HEK293 (cell line): ENCODE data around the gene PROB1.

Experiments used
- CTCF ChIA-PET: fragments of 350-600 bp; formaldehyde crosslinking; extraction: SDS; loops from one replicate; lab custom pipeline; 2021; ENCODE audit warnings: antibody characterized with exemption; lab: Yijun Ruan, JAX
- POLR2A ChIA-PET: fragments of 300-600 bp; formaldehyde crosslinking; extraction: SDS; loops from one replicate; lab custom pipeline; 2020; ENCODE audit warnings: antibody characterized with exemption, inconsistent platforms; lab: Yijun Ruan, JAX
- H3K27ac ChIP-seq: fragments of 200-500 bp; sonication (Bioruptor generic); 2 replicates; pipeline ENCODE4 v1.5.1; 2014; ENCODE audit warnings: low read depth, low read length, control low read depth, inconsistent platforms; ENCODE audit errors: extremely low read depth
- H3K36me3 ChIP-seq, 2 experiments: fragments of 200-500 bp in 1 of 2; sonication (Bioruptor generic) in 1 of 2; 1 replicate in 1 of 2; 2 replicates in 1 of 2; pipeline ENCODE4 v1.5.1; 2014 to 2017; ENCODE audit warnings: inconsistent platforms in 2 of 2, low read length in 2 of 2; ENCODE audit not compliant: control insufficient read depth in 2 of 2, insufficient read depth in 1 of 2
- H3K4me1 ChIP-seq: fragments of 200-500 bp; sonication (Bioruptor generic); 2 replicates; pipeline ENCODE4 v1.5.1; 2014; ENCODE audit warnings: mild to moderate bottlenecking, low read length, inconsistent platforms; ENCODE audit not compliant: control insufficient read depth, insufficient read depth
- H3K4me3 ChIP-seq: 2 replicates; pipeline ENCODE4 v1.5.1; 2011; ENCODE audit warnings: low read depth, mild to moderate bottlenecking, control low read depth, low read length, moderate library complexity
- H3K9me3 ChIP-seq: fragments of 200-500 bp; sonication (Bioruptor generic); 2 replicates; pipeline ENCODE4 v1.5.1; 2014; ENCODE audit warnings: low read depth, low read length, inconsistent platforms; ENCODE audit not compliant: control insufficient read depth, insufficient read depth
- CTCF ChIP-seq: fragments of 450-650 bp; formaldehyde crosslinking; IDR thresholded peaks from 2 replicates; pipeline ENCODE4 v1.5.1; 2016; ENCODE audit warnings: missing biosample characterization, missing genetic modification characterization
- GLIS1 ChIP-seq: fragments of 450-650 bp; formaldehyde crosslinking; IDR thresholded peaks from 2 replicates; pipeline ENCODE4 v1.5.1; 2016; ENCODE audit warnings: missing biosample characterization, missing genetic modification characterization
- HOXC10 ChIP-seq: sonication (generic); formaldehyde crosslinking; IDR thresholded peaks from 2 replicates; pipeline ENCODE4 v1.8.1; 2023; ENCODE audit warnings: mild to moderate bottlenecking, missing genetic modification reagents
- IKZF3 ChIP-seq: fragments of 450-650 bp; IDR thresholded peaks from 2 replicates; pipeline ENCODE4 v1.5.0; 2018; ENCODE audit warnings: missing biosample characterization, mild to moderate bottlenecking, missing genetic modification characterization, moderate library complexity
- ZBTB17 ChIP-seq: fragments of 450-650 bp; formaldehyde crosslinking; IDR thresholded peaks from 2 replicates; pipeline ENCODE4 v1.5.1; 2016; ENCODE audit warnings: missing biosample characterization, missing genetic modification characterization
- ZBTB49 ChIP-seq: fragments of 450-650 bp; formaldehyde crosslinking; IDR thresholded peaks from 2 replicates; pipeline ENCODE4 v1.5.1; 2016; ENCODE audit warnings: missing biosample characterization, missing genetic modification characterization, low read depth
- ZBTB8A ChIP-seq: fragments of 450-650 bp; formaldehyde crosslinking; IDR thresholded peaks from 2 replicates; pipeline ENCODE4 v1.5.1; 2016; ENCODE audit warnings: missing biosample characterization, missing genetic modification characterization
- ZEB2 ChIP-seq: fragments of 450-650 bp; formaldehyde crosslinking; IDR thresholded peaks from 2 replicates; pipeline ENCODE4 v1.5.1; 2016; ENCODE audit warnings: missing biosample characterization, missing genetic modification characterization
- ZFP41 ChIP-seq: fragments of 450-650 bp; formaldehyde crosslinking; IDR thresholded peaks from 2 replicates; pipeline ENCODE4 v1.5.1; 2016; ENCODE audit warnings: missing biosample characterization, missing genetic modification characterization, borderline replicate concordance
- ZIC2 ChIP-seq: fragments of 450-650 bp; formaldehyde crosslinking; IDR thresholded peaks from 2 replicates; pipeline ENCODE4 v1.5.1; 2016; ENCODE audit warnings: missing biosample characterization, missing genetic modification characterization
- ZNF18 ChIP-seq: fragments of 450-650 bp; formaldehyde crosslinking; IDR thresholded peaks from 2 replicates; pipeline ENCODE4 v1.5.1; 2016; ENCODE audit warnings: missing biosample characterization, missing genetic modification characterization
- ZNF248 ChIP-seq: fragments of 450-650 bp; formaldehyde crosslinking; IDR thresholded peaks from 2 replicates; pipeline ENCODE4 v1.5.1; 2017; ENCODE audit warnings: missing biosample characterization, missing genetic modification characterization
- ZNF654 ChIP-seq: fragments of 450-650 bp; formaldehyde crosslinking; IDR thresholded peaks from 2 replicates; pipeline ENCODE4 v1.5.1; 2016; ENCODE audit warnings: low read depth, missing biosample characterization, missing genetic modification characterization

The PROB1 gene

GRCh38 chr5:139386050-139386438 lies 8.9 kb downstream of the PROB1 start (continued):
- TF ChIP-seq ZBTB49 (no peak), ZNF248 (tag by site-specific recombination) (no peak)

- CTCF ChIA-PET: interaction anchor here (1.6 kb wide), 1 partner anchor 99 kb away, joined by 3 read pairs; no protein-coding TSS in a partner anchor
- Histone ChIP-seq H3K4me1 (no peaks in the 10 kb centered on the region), H3K9me3 (no peaks in the 10 kb centered on the region)
Observed at GRCh38 chr5:139385061-139386049, 9.5 kb downstream of the PROB1 start.

GRCh38 chr5:139384591-139385051 lies 10.3 kb downstream of the PROB1 start:
- TF ChIP-seq ZEB2 (tag by site-specific recombination) (no peak), GLIS1 (tag by site-specific recombination) (peak; percentile 28; the same call in 1 of the 2 replicates), ZIC2 (tag by site-specific recombination) (peak; percentile 23; the same call in 1 of the 2 replicates)
- Histone ChIP-seq H3K9me3 (no peaks in the 10 kb centered on the region), H3K27ac (no peak overlapping the region), H3K4me1 (no peaks in the 10 kb centered on the region), H3K4me3 (no peak overlapping the region), H3K36me3 (no peaks in the 10 kb centered on the region)
- ChIA-PET POLR2A (no interaction called here), CTCF (interaction anchor here (0.5 kb wide), 1 partner anchor 80 kb away, joined by 3 read pairs; no protein-coding TSS in a partner anchor)

More at GRCh38 chr5:139385061-139386049, 9.5 kb downstream of the PROB1 start:
- H3K36me3 ChIP-seq: no peaks in the 10 kb centered on the region
- TF ChIP-seq ZNF654 (tag by site-specific recombination) (peak; percentile 36; the same call in 1 of the 2 replicates), ZFP41 (tag by site-specific recombination) (no peak), ZBTB8A (tag by site-specific recombination) (no peak), ZBTB17 (peak; percentile 95), IKZF3 (tag by site-specific recombination) (no peak), CTCF (peak; percentile 56; the same call in 1 of the 2 replicates), HOXC10 (no peak), ZNF18 (tag by site-specific recombination) (no peak)
- TF ChIP-seq, all 188 proteins: peak for 3
- POLR2A ChIA-PET: interaction anchor here (1.6 kb wide), 1 partner anchor 43 kb away, joined by 4 read pairs; the partner anchor contains the start of gene PAIP2
- no peak overlapping the region for H3K4me3 ChIP-seq
- H3K27ac ChIP-seq: no peak overlapping the region
